WTC11 (cell line): ENCODE measurements around the gene SH3YL1. TPM values are rescaled to one million over a fixed set of nuclear protein-coding genes. Genes with fewer than 3 reads are reported as not detected.
A peak's percentile ranks its signal among the peaks of the same experiment; 100 is the strongest.

Experiments
- ATAC-seq: fragments of 200-7000 bp; cut with Tn5 transposase; 2 replicates; pipeline ENCODE4 v1.10.0; 2021; ENCODE audit warnings: mild to moderate bottlenecking, moderate library complexity
- CTCF ChIA-PET: fragments of 300-600 bp; sonication (Branson Sonifier 250); formaldehyde crosslinking; loops from one replicate; lab custom pipeline; 2021; ENCODE audit warnings: antibody characterized with exemption; lab: Charles Lee
- POLR2A ChIA-PET: fragments of 350-600 bp; sonication (Branson Sonifier 250); formaldehyde crosslinking; loops from one replicate; lab custom pipeline; 2021; ENCODE audit warnings: antibody characterized with exemption; lab: Charles Lee
- DNase-seq: peaks from one replicate; pipeline ENCODE4 v3.0.0; 2021; ENCODE audit warnings: low spot score
- H3K27ac Mint-ChIP-seq: 2 replicates; pipeline ENCODE4 v1.8.0; 2021; ENCODE audit warnings: mixed read lengths
- H3K27me3 Mint-ChIP-seq: 2 replicates; pipeline ENCODE4 v1.8.0; 2021; ENCODE audit warnings: low read depth, mild to moderate bottlenecking, moderate library complexity, mixed read lengths
- H3K36me3 Mint-ChIP-seq: 2 replicates; pipeline ENCODE4 v1.8.0; 2021; ENCODE audit warnings: mixed read lengths
- H3K4me1 Mint-ChIP-seq: 2 replicates; pipeline ENCODE4 v1.8.0; 2022; ENCODE audit warnings: mixed read lengths
- H3K4me3 Mint-ChIP-seq: 2 replicates; pipeline ENCODE4 v1.8.0; 2021; ENCODE audit warnings: mild to moderate bottlenecking, moderate library complexity, mixed read lengths
- H3K9me3 Mint-ChIP-seq: 2 replicates; pipeline ENCODE4 v1.8.0; 2021; ENCODE audit warnings: mixed read lengths
- ARID4B ChIP-seq: sonication (generic); formaldehyde crosslinking; IDR thresholded peaks from 2 replicates; pipeline ENCODE4 v1.8.0; 2023; ENCODE audit warnings: missing genetic modification reagents, mild to moderate bottlenecking, borderline replicate concordance
- E2F4 ChIP-seq: sonication (generic); formaldehyde crosslinking; IDR thresholded peaks from 2 replicates; pipeline ENCODE4 v1.8.1; 2022; ENCODE audit warnings: low read depth, mild to moderate bottlenecking, moderate library complexity, missing genetic modification reagents, borderline replicate concordance
- ELF4 ChIP-seq: sonication (generic); formaldehyde crosslinking; IDR thresholded peaks from 2 replicates; pipeline ENCODE4 v1.8.1; 2022; ENCODE audit warnings: low read depth, mild to moderate bottlenecking, moderate library complexity, missing genetic modification reagents
- ERG ChIP-seq: fragments of 250-450 bp; sonication (Bioruptor Pico); IDR thresholded peaks from 2 replicates; pipeline ENCODE4 v1.8.0; 2021; ENCODE audit warnings: mild to moderate bottlenecking
- ESRRA ChIP-seq: sonication (generic); formaldehyde crosslinking; IDR thresholded peaks from 2 replicates; pipeline ENCODE4 v1.8.1; 2022; ENCODE audit warnings: mild to moderate bottlenecking, missing genetic modification reagents, borderline replicate concordance
- FOXK1 ChIP-seq: sonication (generic); formaldehyde crosslinking; IDR thresholded peaks from 2 replicates; pipeline ENCODE4 v1.8.0; 2022; ENCODE audit warnings: mild to moderate bottlenecking, moderate library complexity, missing genetic modification reagents
- FOXP1 ChIP-seq: sonication (generic); formaldehyde crosslinking; IDR thresholded peaks from 2 replicates; pipeline ENCODE4 v1.8.0; 2022; ENCODE audit warnings: missing genetic modification reagents, mild to moderate bottlenecking, moderate library complexity, borderline replicate concordance
- HMGXB4 ChIP-seq: sonication (generic); formaldehyde crosslinking; IDR thresholded peaks from 2 replicates; pipeline ENCODE4 v1.8.1; 2023; ENCODE audit warnings: mild to moderate bottlenecking, moderate library complexity, missing genetic modification reagents
- MYBL2 ChIP-seq: sonication (generic); formaldehyde crosslinking; IDR thresholded peaks from 2 replicates; pipeline ENCODE4 v1.8.1; 2023; ENCODE audit warnings: mild to moderate bottlenecking, moderate library complexity, missing genetic modification reagents
- RELA ChIP-seq: sonication (generic); formaldehyde crosslinking; IDR thresholded peaks from 2 replicates; pipeline ENCODE4 v1.8.1; 2022; ENCODE audit warnings: missing genetic modification reagents, mild to moderate bottlenecking, borderline replicate concordance
- TEAD1 ChIP-seq: sonication (generic); formaldehyde crosslinking; IDR thresholded peaks from 2 replicates; pipeline ENCODE4 v1.8.0; 2022; ENCODE audit warnings: mild to moderate bottlenecking, missing genetic modification reagents
- TP53 ChIP-seq: sonication (generic); formaldehyde crosslinking; IDR thresholded peaks from 2 replicates; pipeline ENCODE4 v1.8.1; 2023; ENCODE audit warnings: mild to moderate bottlenecking, missing genetic modification reagents
- ZNF317 ChIP-seq: sonication (generic); formaldehyde crosslinking; IDR thresholded peaks from 2 replicates; pipeline ENCODE4 v1.8.1; 2023; ENCODE audit warnings: low read depth, mild to moderate bottlenecking, moderate library complexity, missing genetic modification reagents, borderline replicate concordance
- ZNF416 ChIP-seq: fragments of 250-450 bp; sonication (Bioruptor Pico); IDR thresholded peaks from 2 replicates; pipeline ENCODE4 v1.9.0; 2021; ENCODE audit warnings: mild to moderate bottlenecking, inconsistent platforms
- ZNF423 ChIP-seq: fragments of 250-450 bp; sonication (Bioruptor Pico); IDR thresholded peaks from 2 replicates; pipeline ENCODE4 v2.1.2; 2022; ENCODE audit warnings: mild to moderate bottlenecking, moderate library complexity
- total RNA-seq: library from RNA; stranded (reverse); gene quantifications from 3 replicates; pipeline ENCODE4 v1.2.3, GENCODE V29; 2021
- TF ChIP-seq, protein P1 (sequence below): sonication (generic); formaldehyde crosslinking; IDR thresholded peaks from 2 replicates; pipeline ENCODE4 v1.8.0; 2022; ENCODE audit warnings: mild to moderate bottlenecking, missing genetic modification reagents
- TF ChIP-seq, protein P2 (sequence below): sonication (generic); formaldehyde crosslinking; IDR thresholded peaks from 2 replicates; pipeline ENCODE4 v1.8.0; 2022; ENCODE audit warnings: mild to moderate bottlenecking, missing genetic modification reagents
- TF ChIP-seq, protein P3 (sequence below): fragments of 250-450 bp; sonication (Bioruptor Pico); conservative IDR thresholded peaks from 2 replicates; pipeline ENCODE4 v1.9.0; 2021; ENCODE audit warnings: mild to moderate bottlenecking
- TF ChIP-seq, protein P4 (sequence below): sonication (generic); formaldehyde crosslinking; IDR thresholded peaks from 2 replicates; pipeline ENCODE4 v1.8.1; 2023; ENCODE audit warnings: mild to moderate bottlenecking, missing genetic modification reagents

SH3YL1 gene
- total RNA-seq, 1 experiment from 2014 or later, result 26.4 TPM

DNA sequence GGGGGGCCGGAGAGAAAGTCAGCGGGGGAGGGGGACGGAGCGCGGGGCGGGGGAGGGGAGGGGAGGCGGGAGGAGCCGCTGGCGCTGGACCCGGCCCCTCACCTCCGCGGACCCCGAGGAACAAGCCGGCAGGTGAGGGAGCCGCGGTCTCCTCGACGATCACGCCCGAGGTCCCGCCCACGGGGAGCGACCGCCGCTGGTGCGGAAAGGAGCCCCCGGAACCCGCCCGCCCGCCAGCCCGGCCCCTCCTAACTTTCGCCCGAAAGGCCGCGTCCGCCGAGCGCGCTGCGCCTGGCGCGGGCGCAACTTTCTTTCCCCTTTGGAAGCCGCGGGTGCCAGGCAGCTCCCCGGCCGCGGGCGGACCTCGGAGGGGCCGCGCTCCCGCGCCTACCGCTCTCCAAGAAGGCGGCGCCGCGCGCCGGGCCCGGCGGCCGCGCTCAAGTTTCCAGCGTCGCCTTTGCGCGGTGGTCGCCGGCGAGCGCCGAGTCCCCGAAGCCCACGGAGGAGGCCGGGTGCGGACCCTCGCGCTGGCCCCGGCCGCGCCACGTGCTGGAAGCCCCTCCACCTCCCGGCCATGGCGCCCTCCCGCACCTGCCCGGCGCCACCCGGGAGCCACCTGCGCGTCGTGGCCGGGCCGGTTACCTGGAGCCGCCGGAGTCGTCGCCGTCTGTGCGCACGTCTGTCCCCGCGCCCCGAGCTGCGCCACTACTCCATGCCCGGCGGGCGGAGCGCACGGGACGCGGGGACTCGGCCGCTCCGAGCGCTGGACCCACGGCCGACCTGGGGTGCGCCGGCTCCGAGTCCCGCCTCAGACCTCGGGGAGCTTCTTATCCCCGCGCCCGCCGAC is 24.3 kb upstream of the SH3YL1 start, which contains the start of gene ALKAL2:
TSS of gene ALKAL2 (minus strand) at position 181 of the 847 bp plus-strand sequence. CDS start 256 bp downstream, outside the sequence.
- H3K4me3 Mint-ChIP-seq, result peak within 1 kb of the TSS; percentile 80
- CTCF ChIA-PET, result interaction anchor here (0.5 to 1.7 kb wide), 9 partner anchors 14 to 276 kb away, joined by 3 to 8 read pairs (median 4); no protein-coding TSS in a partner anchor
- POLR2A ChIA-PET, result interaction anchor here (0.7 kb wide), 1 partner anchor 1702 kb away, joined by 4 read pairs; no protein-coding TSS in a partner anchor
- no peaks in the 10 kb centered on the region; the same call in 1 of the 2 replicates for H3K36me3 Mint-ChIP-seq
- H3K27ac Mint-ChIP-seq, result no peak within 1 kb of the TSS
- peaks cover 57% of the 10 kb centered on the region for H3K27me3 Mint-ChIP-seq
- H3K9me3 Mint-ChIP-seq, result no peaks in the 10 kb centered on the region
- H3K4me1 Mint-ChIP-seq, result peaks cover 43% of the 10 kb centered on the region
- peak; percentile 7 for ATAC-seq
- DNase-seq, result peak; percentile 44
- TF ChIP-seq ARID4B (CRISPR knock-in tag) (0 out of 2 replicates have a peak, but pooled peaks have one; percentile 36), ZNF317 (CRISPR knock-in tag) (0 out of 2 replicates have a peak, but pooled peaks have one; percentile 32), ZNF423 (CRISPR knock-in tag) (no peak), TEAD1 (CRISPR knock-in tag) (0 out of 2 replicates have a peak, but pooled peaks have one; percentile 19), HMGXB4 (CRISPR knock-in tag) (0 out of 2 replicates have a peak, but pooled peaks have one; percentile 27), ESRRA (CRISPR knock-in tag) (no peak; the same call in 1 of the 2 replicates), ZNF416 (CRISPR knock-in tag) (no peak), FOXP1 (peak; percentile 78; the same call in 1 of the 2 replicates), ERG (CRISPR knock-in tag) (no peak), ELF4 (peak; percentile 19; the same call in 1 of the 2 replicates), E2F4 (CRISPR knock-in tag) (0 out of 2 replicates have a peak, but pooled peaks have one; percentile 21), FOXK1 (CRISPR knock-in tag) (peak; percentile 42; the same call in 1 of the 2 replicates), MYBL2 (CRISPR knock-in tag) (0 out of 2 replicates have a peak, but pooled peaks have one; percentile 46), RELA (CRISPR knock-in tag) (no peak), TP53 (CRISPR knock-in tag) (peak; percentile 74)
- TF ChIP-seq, protein P1, sequence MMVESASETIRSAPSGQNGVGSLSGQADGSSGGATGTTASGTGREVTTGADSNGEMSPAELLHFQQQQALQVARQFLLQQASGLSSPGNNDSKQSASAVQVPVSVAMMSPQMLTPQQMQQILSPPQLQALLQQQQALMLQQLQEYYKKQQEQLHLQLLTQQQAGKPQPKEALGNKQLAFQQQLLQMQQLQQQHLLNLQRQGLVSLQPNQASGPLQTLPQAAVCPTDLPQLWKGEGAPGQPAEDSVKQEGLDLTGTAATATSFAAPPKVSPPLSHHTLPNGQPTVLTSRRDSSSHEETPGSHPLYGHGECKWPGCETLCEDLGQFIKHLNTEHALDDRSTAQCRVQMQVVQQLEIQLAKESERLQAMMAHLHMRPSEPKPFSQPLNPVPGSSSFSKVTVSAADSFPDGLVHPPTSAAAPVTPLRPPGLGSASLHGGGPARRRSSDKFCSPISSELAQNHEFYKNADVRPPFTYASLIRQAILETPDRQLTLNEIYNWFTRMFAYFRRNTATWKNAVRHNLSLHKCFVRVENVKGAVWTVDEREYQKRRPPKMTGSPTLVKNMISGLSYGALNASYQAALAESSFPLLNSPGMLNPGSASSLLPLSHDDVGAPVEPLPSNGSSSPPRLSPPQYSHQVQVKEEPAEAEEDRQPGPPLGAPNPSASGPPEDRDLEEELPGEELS (CRISPR knock-in tag), result 0 out of 2 replicates have a peak, but pooled peaks have one; percentile 70
- TF ChIP-seq, protein P2, sequence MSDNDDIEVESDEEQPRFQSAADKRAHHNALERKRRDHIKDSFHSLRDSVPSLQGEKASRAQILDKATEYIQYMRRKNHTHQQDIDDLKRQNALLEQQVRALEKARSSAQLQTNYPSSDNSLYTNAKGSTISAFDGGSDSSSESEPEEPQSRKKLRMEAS (CRISPR knock-in tag), result no peak; the same call in 1 of the 2 replicates
- TF ChIP-seq, protein P3, sequence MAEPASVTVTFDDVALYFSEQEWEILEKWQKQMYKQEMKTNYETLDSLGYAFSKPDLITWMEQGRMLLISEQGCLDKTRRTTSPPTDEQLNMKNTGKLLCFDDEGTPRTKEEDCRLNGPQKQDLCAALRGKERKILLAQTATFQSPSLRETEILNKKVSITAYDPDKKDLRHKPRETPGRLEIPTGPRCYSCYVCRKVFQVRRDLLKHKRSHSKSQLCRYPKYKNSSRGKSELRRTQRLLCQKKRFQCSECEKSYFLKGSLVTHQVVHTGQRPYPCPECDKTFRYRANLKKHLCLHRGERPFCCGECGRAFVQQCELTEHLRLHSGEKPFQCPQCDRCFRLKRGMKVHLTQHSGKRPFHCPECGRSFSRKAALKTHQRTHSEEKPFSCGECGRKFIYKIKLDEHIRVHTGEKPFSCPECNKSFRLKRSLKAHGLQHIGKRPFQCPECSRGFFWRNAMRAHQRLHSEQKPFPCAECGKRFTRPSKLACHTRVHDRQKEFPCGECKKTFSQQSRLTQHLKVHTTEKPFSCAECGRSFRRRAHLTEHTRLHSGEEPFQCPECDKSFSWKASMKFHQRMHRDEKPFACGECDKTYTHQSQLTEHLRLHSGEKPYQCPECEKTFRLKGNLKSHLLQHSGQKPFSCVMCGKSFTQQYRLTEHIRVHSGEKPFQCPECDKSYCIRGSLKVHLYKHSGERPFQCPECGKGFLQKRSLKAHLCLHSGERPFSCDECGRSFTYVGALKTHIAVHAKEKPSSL (CRISPR knock-in tag), result no peak
- TF ChIP-seq, protein P4, sequence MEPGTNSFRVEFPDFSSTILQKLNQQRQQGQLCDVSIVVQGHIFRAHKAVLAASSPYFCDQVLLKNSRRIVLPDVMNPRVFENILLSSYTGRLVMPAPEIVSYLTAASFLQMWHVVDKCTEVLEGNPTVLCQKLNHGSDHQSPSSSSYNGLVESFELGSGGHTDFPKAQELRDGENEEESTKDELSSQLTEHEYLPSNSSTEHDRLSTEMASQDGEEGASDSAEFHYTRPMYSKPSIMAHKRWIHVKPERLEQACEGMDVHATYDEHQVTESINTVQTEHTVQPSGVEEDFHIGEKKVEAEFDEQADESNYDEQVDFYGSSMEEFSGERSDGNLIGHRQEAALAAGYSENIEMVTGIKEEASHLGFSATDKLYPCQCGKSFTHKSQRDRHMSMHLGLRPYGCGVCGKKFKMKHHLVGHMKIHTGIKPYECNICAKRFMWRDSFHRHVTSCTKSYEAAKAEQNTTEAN, result no peak
